ENCODE measurements around the gene KATNB1.

Gene KATNB1

DNA sequence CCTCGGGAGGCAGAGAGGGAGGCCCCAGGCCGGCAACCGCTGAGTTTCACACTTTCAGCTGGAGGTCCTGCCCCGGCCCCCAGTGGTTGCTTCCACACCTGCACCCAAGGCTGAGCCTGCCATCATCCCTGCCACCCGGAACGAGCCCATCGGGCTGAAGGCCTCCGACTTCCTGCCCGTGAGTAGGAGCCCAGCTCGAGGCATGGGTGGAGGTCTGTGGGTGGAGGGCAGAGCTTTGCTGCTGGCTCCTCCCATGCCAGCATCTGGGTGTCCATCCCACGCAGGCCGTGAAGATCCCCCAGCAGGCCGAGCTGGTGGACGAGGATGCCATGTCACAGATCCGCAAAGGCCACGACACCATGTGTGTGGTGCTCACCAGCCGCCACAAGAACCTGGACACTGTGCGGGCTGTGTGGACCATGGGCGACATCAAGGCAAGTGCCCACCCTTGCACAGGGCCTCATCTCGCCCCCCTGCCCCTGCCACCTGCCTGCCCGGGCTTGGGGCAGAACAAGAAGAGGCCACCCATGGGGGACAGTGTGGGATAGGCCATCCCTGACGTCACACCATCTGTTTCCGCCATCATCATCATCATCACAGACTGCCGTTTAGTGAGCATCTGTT is 19.6 kb downstream of the KATNB1 start:
- no peak overlapping the region for H3K9ac ChIP-seq (ENCODE audit: low read length)
- H4K5ac ChIP-seq (ENCODE audit: low read length): no peak overlapping the region
- H3K56ac ChIP-seq (ENCODE audit: low read length): no peak overlapping the region
- no peaks in the 10 kb centered on the region for H3K79me2 ChIP-seq (ENCODE audit: control insufficient read depth, insufficient read depth, low read length)
- H2BK5ac ChIP-seq (ENCODE audit: low read length): no peak overlapping the region
- H3K4me1 ChIP-seq (ENCODE audit: control insufficient read depth, low read depth, low read length): peaks cover 1% of the 10 kb centered on the region
- no peak overlapping the region for H3K23ac ChIP-seq (ENCODE audit: low read length)
- peak; percentile 8 for DNase-seq
- no peak overlapping the region for H3K4ac ChIP-seq (ENCODE audit: low read depth, low read length)
- H3K27ac ChIP-seq (ENCODE audit: low read depth, low read length): no peak overlapping the region
- H3K36me3 ChIP-seq (ENCODE audit: control insufficient read depth, insufficient read depth, low read length): peaks cover 7% of the 10 kb centered on the region
- H2AK5ac ChIP-seq (ENCODE audit: low read length): no peak overlapping the region
- no peak overlapping the region for H3K18ac ChIP-seq (ENCODE audit: low read length)
- H3K27me3 ChIP-seq (ENCODE audit: insufficient read depth, low read length, poor library complexity): no peaks in the 10 kb centered on the region
- no peak overlapping the region for H2BK15ac ChIP-seq (replicated peaks; ENCODE audit: low read depth)
- no peak overlapping the region for H2BK120ac ChIP-seq (ENCODE audit: low read depth, low read length)
- WGBS (ENCODE audit: extremely low coverage, insufficient coverage, low lambda C conversion rate): no CpG with 5 or more reads among the region's 24 CpGs
- H3K4me3 ChIP-seq (ENCODE audit: low read length): no peak overlapping the region
- no peak overlapping the region for H4K8ac ChIP-seq (ENCODE audit: low read depth, low read length)
- H3K79me1 ChIP-seq (ENCODE audit: low read length): no peaks in the 10 kb centered on the region
- H3K4me2 ChIP-seq (ENCODE audit: low read length): no peak overlapping the region

DNA sequence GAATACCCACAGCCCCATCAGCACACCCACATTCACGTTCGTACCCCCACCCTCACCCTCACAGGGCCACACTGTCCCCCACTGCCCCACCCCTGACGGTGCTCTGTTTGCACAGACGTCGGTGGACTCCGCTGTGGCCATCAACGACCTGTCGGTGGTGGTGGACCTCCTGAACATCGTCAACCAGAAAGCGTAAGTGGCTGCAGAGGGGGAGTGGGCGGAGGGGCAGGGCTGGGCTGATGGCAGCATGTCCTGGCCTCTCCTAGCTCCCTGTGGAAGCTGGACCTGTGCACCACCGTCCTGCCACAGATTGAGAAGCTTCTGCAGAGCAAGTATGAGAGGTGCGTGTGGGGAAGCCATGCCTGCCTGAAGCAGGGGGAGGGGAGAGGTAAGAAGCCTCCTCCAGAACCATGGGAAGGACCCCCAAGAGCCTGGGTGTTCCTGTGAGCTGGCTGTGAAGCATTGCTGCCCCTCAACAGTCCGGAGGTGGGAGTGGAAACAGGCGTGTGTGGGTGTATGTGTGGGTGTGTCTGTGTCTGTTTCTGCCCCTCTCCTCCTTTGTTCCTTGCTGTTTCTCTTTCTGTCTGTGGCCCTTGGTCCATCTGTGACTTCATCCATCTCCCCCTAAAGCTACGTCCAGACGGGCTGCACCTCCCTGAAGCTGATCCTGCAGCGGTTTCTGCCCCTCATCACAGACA is 20.3 kb downstream of the KATNB1 start:
- no peak overlapping the region for H3K56ac ChIP-seq (ENCODE audit: low read length)
- H2AK5ac ChIP-seq (ENCODE audit: low read length): no peak overlapping the region
- H3K4me1 ChIP-seq (ENCODE audit: control insufficient read depth, low read depth, low read length): peaks cover 2% of the 10 kb centered on the region
- H3K27ac ChIP-seq (ENCODE audit: low read depth, low read length): no peak overlapping the region
- H2BK15ac ChIP-seq (replicated peaks; ENCODE audit: low read depth): no peak overlapping the region
- H4K5ac ChIP-seq (ENCODE audit: low read length): no peak overlapping the region
- no peaks in the 10 kb centered on the region for H3K79me1 ChIP-seq (ENCODE audit: low read length)
- no peak overlapping the region for H2BK5ac ChIP-seq (ENCODE audit: low read length)
- H3K36me3 ChIP-seq (ENCODE audit: control insufficient read depth, insufficient read depth, low read length): peaks cover 7% of the 10 kb centered on the region
- no peak overlapping the region for H3K4ac ChIP-seq (ENCODE audit: low read depth, low read length)
- H3K4me2 ChIP-seq (ENCODE audit: low read length): no peak overlapping the region
- DNase-seq: no peak
- no peaks in the 10 kb centered on the region for H3K79me2 ChIP-seq (ENCODE audit: control insufficient read depth, insufficient read depth, low read length)
- H3K27me3 ChIP-seq (ENCODE audit: insufficient read depth, low read length, poor library complexity): no peaks in the 10 kb centered on the region
- H3K23ac ChIP-seq (ENCODE audit: low read length): no peak overlapping the region
- WGBS (ENCODE audit: extremely low coverage, insufficient coverage, low lambda C conversion rate): no CpG with 5 or more reads among the region's 18 CpGs
- no peak overlapping the region for H2BK120ac ChIP-seq (ENCODE audit: low read depth, low read length)
- H3K9ac ChIP-seq (ENCODE audit: low read length): no peak overlapping the region
- no peak overlapping the region for H3K18ac ChIP-seq (ENCODE audit: low read length)
- H3K4me3 ChIP-seq (ENCODE audit: low read length): no peak overlapping the region
- H4K8ac ChIP-seq (ENCODE audit: low read depth, low read length): no peak overlapping the region

DNA sequence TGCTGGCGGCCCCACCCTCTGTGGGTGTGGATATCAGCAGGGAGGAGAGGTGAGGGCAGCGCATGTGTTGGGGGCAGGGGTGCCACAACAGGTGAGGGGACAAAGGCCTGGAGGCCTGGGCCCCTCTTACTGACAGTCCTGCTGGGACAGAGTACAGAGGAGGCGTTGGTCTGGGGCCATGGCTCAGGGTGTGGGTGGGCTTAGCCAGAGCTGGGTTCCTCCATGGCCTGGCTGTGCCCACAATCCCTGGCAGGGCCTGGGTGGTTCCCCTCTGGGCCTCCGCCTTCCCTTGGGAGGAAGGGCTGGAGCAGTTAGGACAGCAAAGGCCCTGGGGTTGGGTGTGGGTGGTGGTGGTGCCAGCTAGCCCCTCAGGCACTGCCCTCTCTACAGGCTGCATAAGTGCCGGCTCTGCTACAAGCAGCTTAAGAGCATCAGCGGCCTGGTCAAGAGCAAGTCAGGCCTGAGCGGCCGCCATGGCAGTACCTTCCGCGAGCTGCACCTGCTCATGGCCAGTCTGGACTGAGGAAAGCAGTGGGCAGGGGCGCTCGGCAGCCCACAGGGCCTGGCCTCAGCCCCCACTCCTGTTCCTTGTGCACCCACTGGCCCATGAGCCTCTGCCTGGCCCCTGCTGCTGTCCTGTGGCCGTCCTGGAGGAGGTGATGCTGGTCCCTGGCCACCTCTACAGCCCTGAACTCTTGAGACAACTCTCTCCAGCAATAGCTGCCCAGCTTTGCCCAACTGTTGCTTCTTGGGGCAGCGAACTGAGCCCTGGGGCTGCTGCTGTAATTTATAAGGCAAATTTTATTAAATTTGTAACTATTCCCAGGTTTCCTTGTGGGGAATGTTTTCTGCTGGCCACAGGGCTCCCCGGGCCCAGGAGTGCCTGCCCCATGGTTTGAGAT is 21.1 kb downstream of the KATNB1 start:
- Histone ChIP-seq H4K8ac (ENCODE audit: low read depth, low read length) (no peak overlapping the region), H3K79me2 (ENCODE audit: control insufficient read depth, insufficient read depth, low read length) (no peaks in the 10 kb centered on the region), H3K4me2 (ENCODE audit: low read length) (no peak overlapping the region), H3K4ac (ENCODE audit: low read depth, low read length) (no peak overlapping the region), H3K23ac (ENCODE audit: low read length) (no peak overlapping the region), H3K79me1 (ENCODE audit: low read length) (no peaks in the 10 kb centered on the region), H2BK5ac (ENCODE audit: low read length) (no peak overlapping the region), H3K18ac (ENCODE audit: low read length) (no peak overlapping the region), H3K9ac (ENCODE audit: low read length) (no peak overlapping the region), H2BK15ac (replicated peaks; ENCODE audit: low read depth) (no peak overlapping the region), H3K27me3 (ENCODE audit: insufficient read depth, low read length, poor library complexity) (no peaks in the 10 kb centered on the region), H3K36me3 (ENCODE audit: control insufficient read depth, insufficient read depth, low read length) (peaks cover 7% of the 10 kb centered on the region), H2BK120ac (ENCODE audit: low read depth, low read length) (no peak overlapping the region), H3K4me1 (ENCODE audit: control insufficient read depth, low read depth, low read length) (peaks cover 2% of the 10 kb centered on the region), H2AK5ac (ENCODE audit: low read length) (no peak overlapping the region), H3K4me3 (ENCODE audit: low read length) (no peak overlapping the region), H4K5ac (ENCODE audit: low read length) (no peak overlapping the region), H3K56ac (ENCODE audit: low read length) (no peak overlapping the region), H3K27ac (ENCODE audit: low read depth, low read length) (no peak overlapping the region)
- WGBS (ENCODE audit: extremely low coverage, insufficient coverage, low lambda C conversion rate): no CpG with 5 or more reads among the region's 15 CpGs
- no peak for DNase-seq

DNA sequence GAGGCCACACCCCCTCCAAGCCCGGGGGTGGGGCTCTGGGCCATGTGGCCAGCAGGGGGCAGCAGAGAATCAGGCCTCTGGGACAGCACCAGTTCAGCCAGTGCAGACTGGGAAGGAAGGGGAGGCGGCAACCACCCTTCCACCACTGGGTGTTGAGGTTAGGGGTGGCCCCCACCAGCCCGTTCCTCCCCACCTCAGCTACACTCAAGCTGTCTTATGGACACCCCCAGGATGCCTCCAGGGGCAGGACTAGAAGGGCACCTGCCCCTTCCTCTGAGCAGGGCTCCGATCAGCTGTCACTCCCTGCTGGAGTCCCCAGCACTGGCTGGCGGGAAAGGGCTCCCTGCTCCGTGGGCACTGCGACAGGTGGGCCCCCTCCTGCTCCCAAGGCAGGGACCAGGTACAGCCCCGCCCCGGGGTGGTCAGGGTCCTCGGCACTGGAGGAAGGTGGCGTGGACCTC is 21.8 kb downstream of the KATNB1 start:
- Histone ChIP-seq H2BK15ac (replicated peaks; ENCODE audit: low read depth) (no peak overlapping the region), H2BK120ac (ENCODE audit: low read depth, low read length) (no peak overlapping the region), H2BK5ac (ENCODE audit: low read length) (no peak overlapping the region), H3K36me3 (ENCODE audit: control insufficient read depth, insufficient read depth, low read length) (peaks cover 7% of the 10 kb centered on the region), H2AK5ac (ENCODE audit: low read length) (no peak overlapping the region), H3K23ac (ENCODE audit: low read length) (no peak overlapping the region), H4K5ac (ENCODE audit: low read length) (no peak overlapping the region), H3K4me3 (ENCODE audit: low read length) (no peak overlapping the region), H3K4me2 (ENCODE audit: low read length) (no peak overlapping the region), H3K79me2 (ENCODE audit: control insufficient read depth, insufficient read depth, low read length) (no peaks in the 10 kb centered on the region), H3K18ac (ENCODE audit: low read length) (no peak overlapping the region), H3K27ac (ENCODE audit: low read depth, low read length) (no peak overlapping the region), H3K4ac (ENCODE audit: low read depth, low read length) (no peak overlapping the region), H3K79me1 (ENCODE audit: low read length) (no peaks in the 10 kb centered on the region), H3K56ac (ENCODE audit: low read length) (peak overlapping the region; percentile 5), H4K8ac (ENCODE audit: low read depth, low read length) (no peak overlapping the region), H3K9ac (ENCODE audit: low read length) (no peak overlapping the region), H3K4me1 (ENCODE audit: control insufficient read depth, low read depth, low read length) (peaks cover 2% of the 10 kb centered on the region), H3K27me3 (ENCODE audit: insufficient read depth, low read length, poor library complexity) (no peaks in the 10 kb centered on the region)
- WGBS (ENCODE audit: extremely low coverage, insufficient coverage, low lambda C conversion rate): no CpG with 5 or more reads among the region's 11 CpGs
- DNase-seq: peak; percentile 78

GRCh38 chr16:57757883-57758282 is 22.3 kb downstream of the KATNB1 start:
- WGBS (ENCODE audit: extremely low coverage, insufficient coverage, low lambda C conversion rate): no CpG with 5 or more reads among the region's 7 CpGs
- Histone ChIP-seq H3K27me3 (ENCODE audit: insufficient read depth, low read length, poor library complexity) (no peaks in the 10 kb centered on the region), H3K56ac (ENCODE audit: low read length) (peak overlapping the region; percentile 7), H3K4me2 (ENCODE audit: low read length) (no peak overlapping the region), H3K18ac (ENCODE audit: low read length) (no peak overlapping the region), H2BK5ac (ENCODE audit: low read length) (no peak overlapping the region), H3K4me1 (ENCODE audit: control insufficient read depth, low read depth, low read length) (peaks cover 2% of the 10 kb centered on the region), H2BK15ac (replicated peaks; ENCODE audit: low read depth) (no peak overlapping the region), H4K5ac (ENCODE audit: low read length) (no peak overlapping the region), H3K36me3 (ENCODE audit: control insufficient read depth, insufficient read depth, low read length) (peaks cover 7% of the 10 kb centered on the region), H3K79me1 (ENCODE audit: low read length) (no peaks in the 10 kb centered on the region), H2AK5ac (ENCODE audit: low read length) (no peak overlapping the region), H3K27ac (ENCODE audit: low read depth, low read length) (no peak overlapping the region), H3K9ac (ENCODE audit: low read length) (no peak overlapping the region), H3K4ac (ENCODE audit: low read depth, low read length) (no peak overlapping the region), H2BK120ac (ENCODE audit: low read depth, low read length) (no peak overlapping the region), H3K4me3 (ENCODE audit: low read length) (no peak overlapping the region), H4K8ac (ENCODE audit: low read depth, low read length) (no peak overlapping the region), H3K79me2 (ENCODE audit: control insufficient read depth, insufficient read depth, low read length) (no peaks in the 10 kb centered on the region), H3K23ac (ENCODE audit: low read length) (no peak overlapping the region)
- no peak for DNase-seq

Data from mesendoderm (in vitro differentiated cells).